Naive thymus-derived CD8-positive, alpha-beta T cell (primary cell): ENCODE measurements around the gene ZNF268. TPM values are rescaled to one million over a fixed set of nuclear protein-coding genes. Genes with fewer than 3 reads are reported as not detected.

Experiments used
- polyA plus RNA-seq, 3 donors: library from polyadenylated mRNA; unstranded; fragments of 300-500 nt; fragmentation: Illumina TruSeq; gene quantifications; one replicate each; pipeline ENCODE4 v1.2.3, GENCODE V29; 2021
- total RNA-seq, 8 experiments: library from RNA in 2 of 8; stranded (reverse) in 2 of 8; gene quantifications; one replicate each; pipeline ENCODE4 v1.2.3 and lab custom pipeline; 2021 to 2026

Gene ZNF268
- total and polyA plus RNA-seq, 5 experiments from 2014 or later, result 15.3 to 36.6 (median 18.3) TPM

Other genes starting within 250 kb of the ZNF268 start
- gene ZNF605, start 225.2 kb upstream of the ZNF268 start, total RNA-seq, result 10 to 100 TPM; 17.4 to 18.6 TPM
- gene ZNF605, start 225.2 kb upstream of the ZNF268 start, polyA plus RNA-seq, result under 1 TPM; 0.46 to 0.72 (median 0.65) TPM
- 10 to 100 TPM; 30.0 to 34.2 TPM for gene ZNF26, start 195.1 kb upstream of the ZNF268 start, total RNA-seq
- 10 to 100 TPM; 10.6 to 19.2 (median 15.6) TPM for gene ZNF26, start 195.1 kb upstream of the ZNF268 start, polyA plus RNA-seq
- 10 to 100 TPM; 58.3 to 60.3 TPM for gene ZNF84, start 144.0 kb upstream of the ZNF268 start, total RNA-seq
- 10 to 100 TPM; 16.9 to 19.0 (median 18.2) TPM for gene ZNF84, start 144.0 kb upstream of the ZNF268 start, polyA plus RNA-seq
- gene ZNF140, start 100.6 kb upstream of the ZNF268 start, total RNA-seq, result 10 to 100 TPM; 22.6 to 26.4 TPM
- gene ZNF140, start 100.6 kb upstream of the ZNF268 start, polyA plus RNA-seq, result 10 to 100 TPM; 18.4 to 22.3 (median 22.0) TPM
- 1 to 10 TPM; 7.0 to 8.1 TPM for gene ZNF891, start 51.2 kb upstream of the ZNF268 start, total RNA-seq
- gene ZNF891, start 51.2 kb upstream of the ZNF268 start, polyA plus RNA-seq, result under 1 TPM; 0.35 to 0.82 (median 0.69) TPM
- 10 to 100 TPM; 24.3 TPM for gene ZNF10, start 50.9 kb upstream of the ZNF268 start, total RNA-seq
- 10 to 100 TPM; 12.7 to 15.1 (median 14.1) TPM for gene ZNF10, start 50.9 kb upstream of the ZNF268 start, polyA plus RNA-seq
- gene ANHX, start 54.4 kb downstream of the ZNF268 start, total RNA-seq, result not detected
- not detected for gene ANHX, start 54.4 kb downstream of the ZNF268 start, polyA plus RNA-seq